OCI-LY7 (cell line): ENCODE data around the gene MTG1.

Source experiments
- EZH2phosphoT487 ChIP-seq: fragments of 200-600 bp; sonication (generic); IDR thresholded peaks from 2 replicates; pipeline ENCODE4 v1.6.1; 2018; ENCODE audit warnings: low read depth, borderline replicate concordance, mild to moderate bottlenecking, mixed run types, antibody characterized with exemption, low read length, moderate library complexity, mixed read lengths
- TF ChIP-seq, protein P1 (sequence below): fragments of 200-600 bp; sonication (generic); conservative IDR thresholded peaks from 2 replicates; pipeline ENCODE4 v1.5.1; 2014; ENCODE audit warnings: mild to moderate bottlenecking, antibody characterized with exemption, low read length, moderate library complexity, mixed read lengths

DNA sequence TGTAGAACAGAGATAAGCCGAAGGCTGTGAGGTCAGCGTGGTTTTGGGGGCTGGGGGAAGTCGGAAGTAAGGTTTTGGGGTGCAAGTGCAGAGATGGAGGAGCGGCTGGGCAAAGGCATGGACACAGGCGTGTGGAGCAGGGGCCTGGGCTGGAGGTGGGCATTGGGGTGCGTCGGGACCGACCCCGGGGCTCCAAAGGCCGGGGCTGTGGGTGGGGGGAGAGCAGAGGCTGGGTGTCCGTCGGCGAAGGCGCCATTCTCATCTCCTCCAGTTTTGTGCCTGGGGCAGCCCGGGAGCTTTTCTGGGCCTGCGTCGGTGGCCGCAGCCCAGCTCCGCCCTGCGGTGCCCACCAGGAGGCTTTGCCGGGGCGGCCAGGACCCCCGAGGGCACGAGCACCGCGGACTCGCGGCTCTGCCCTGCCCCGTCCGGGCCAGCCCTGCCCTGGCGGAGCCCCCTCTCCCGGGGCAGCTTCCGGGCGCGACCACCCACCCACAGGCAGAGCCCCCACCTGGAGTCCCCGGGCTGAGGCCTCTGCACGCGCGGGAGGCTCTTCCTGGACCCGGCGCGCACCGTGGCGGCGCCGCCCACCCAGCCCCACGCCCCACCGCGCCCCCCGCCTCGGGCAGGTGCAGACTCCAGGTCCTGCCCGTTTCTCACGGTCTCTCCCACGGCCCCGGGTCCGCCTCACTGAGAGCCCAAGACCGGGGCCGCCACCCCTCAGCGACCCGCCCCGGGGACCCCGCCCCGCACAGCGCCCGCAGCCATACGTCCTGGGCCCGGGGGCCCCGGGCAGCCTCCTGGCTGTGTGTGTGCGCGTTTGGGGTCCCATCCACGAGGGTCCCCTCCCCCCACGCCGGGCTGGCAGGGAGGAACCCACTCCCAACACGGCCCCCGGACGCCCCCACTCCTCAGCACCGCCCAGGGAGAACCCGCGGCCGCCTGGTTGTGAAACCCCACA lies 52.1 kb downstream of the MTG1 start:
- TF ChIP-seq, protein P1, sequence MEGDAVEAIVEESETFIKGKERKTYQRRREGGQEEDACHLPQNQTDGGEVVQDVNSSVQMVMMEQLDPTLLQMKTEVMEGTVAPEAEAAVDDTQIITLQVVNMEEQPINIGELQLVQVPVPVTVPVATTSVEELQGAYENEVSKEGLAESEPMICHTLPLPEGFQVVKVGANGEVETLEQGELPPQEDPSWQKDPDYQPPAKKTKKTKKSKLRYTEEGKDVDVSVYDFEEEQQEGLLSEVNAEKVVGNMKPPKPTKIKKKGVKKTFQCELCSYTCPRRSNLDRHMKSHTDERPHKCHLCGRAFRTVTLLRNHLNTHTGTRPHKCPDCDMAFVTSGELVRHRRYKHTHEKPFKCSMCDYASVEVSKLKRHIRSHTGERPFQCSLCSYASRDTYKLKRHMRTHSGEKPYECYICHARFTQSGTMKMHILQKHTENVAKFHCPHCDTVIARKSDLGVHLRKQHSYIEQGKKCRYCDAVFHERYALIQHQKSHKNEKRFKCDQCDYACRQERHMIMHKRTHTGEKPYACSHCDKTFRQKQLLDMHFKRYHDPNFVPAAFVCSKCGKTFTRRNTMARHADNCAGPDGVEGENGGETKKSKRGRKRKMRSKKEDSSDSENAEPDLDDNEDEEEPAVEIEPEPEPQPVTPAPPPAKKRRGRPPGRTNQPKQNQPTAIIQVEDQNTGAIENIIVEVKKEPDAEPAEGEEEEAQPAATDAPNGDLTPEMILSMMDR: no peak
- TF ChIP-seq EZH2phosphoT487: no peak
